Activated T-helper 17 cell treated with anti-CD3 and anti-CD28 coated beads, Interleukin-2, amount 50 U/mL, for 72 hours (primary cell): Measurements from ENCODE around the gene BARX1. TPM values are rescaled to one million over a fixed set of nuclear protein-coding genes. Genes with fewer than 3 reads are reported as not detected.
"Not testable (repeated sequence)": the region's sequence is repeated elsewhere in the genome, so short reads cannot be mapped to it uniquely, and the experiment has no call there.

Experiments
- ATAC-seq: fragments of 150-1000 bp; cut with Tn5 transposase; replicated peaks from 2 replicates; pipeline ENCODE4 v1.10.0; 2021; ENCODE audit warnings: mild to moderate bottlenecking, moderate library complexity
- H3K27ac Mint-ChIP-seq: one replicate; pipeline ENCODE4 v1.8.0; 2022; ENCODE audit warnings: mixed read lengths
- H3K27me3 Mint-ChIP-seq: one replicate; pipeline ENCODE4 v1.8.0; 2022; ENCODE audit warnings: mixed read lengths
- H3K36me3 Mint-ChIP-seq: one replicate; pipeline ENCODE4 v1.8.0; 2022; ENCODE audit warnings: low read depth, mild to moderate bottlenecking, mixed read lengths
- H3K4me1 Mint-ChIP-seq: one replicate; pipeline ENCODE4 v1.8.0; 2022; ENCODE audit warnings: mixed read lengths
- H3K4me3 Mint-ChIP-seq: one replicate; pipeline ENCODE4 v1.8.0; 2022; ENCODE audit warnings: mild to moderate bottlenecking, mixed read lengths
- H3K9me3 Mint-ChIP-seq: one replicate; pipeline ENCODE4 v1.8.0; 2022; ENCODE audit warnings: mixed read lengths
- total RNA-seq, 2 donors: library from RNA; stranded (reverse); gene quantifications; one replicate each; pipeline ENCODE4 v1.2.3, GENCODE V29; 2022

BARX1 gene
- total RNA-seq, 2 donors from 2014 or later, result 1.3 TPM; not detected in 1

GRCh38 chr9:93949694-93950449 is 5.3 kb downstream of the BARX1 start:
- Mint-ChIP-seq H3K4me1 (peaks cover 15% of the 10 kb centered on the region), H3K36me3 (peaks cover 16% of the 10 kb centered on the region), H3K9me3 (no peaks in the 10 kb centered on the region), H3K27ac (no peak overlapping the region), H3K27me3 (peaks cover 65% of the 10 kb centered on the region), H3K4me3 (peak overlapping the region; percentile 66)
- ATAC-seq, result no peak

- Mint-ChIP-seq H3K4me1 (peaks cover 15% of the 10 kb centered on the region), H3K27ac (no peak overlapping the region), H3K36me3 (peaks cover 16% of the 10 kb centered on the region), H3K9me3 (no peaks in the 10 kb centered on the region), H3K27me3 (peaks cover 68% of the 10 kb centered on the region), H3K4me3 (no peak overlapping the region)
- no peak for ATAC-seq
Observed at GRCh38 chr9:93949073-93949693, 6.0 kb downstream of the BARX1 start.

DNA sequence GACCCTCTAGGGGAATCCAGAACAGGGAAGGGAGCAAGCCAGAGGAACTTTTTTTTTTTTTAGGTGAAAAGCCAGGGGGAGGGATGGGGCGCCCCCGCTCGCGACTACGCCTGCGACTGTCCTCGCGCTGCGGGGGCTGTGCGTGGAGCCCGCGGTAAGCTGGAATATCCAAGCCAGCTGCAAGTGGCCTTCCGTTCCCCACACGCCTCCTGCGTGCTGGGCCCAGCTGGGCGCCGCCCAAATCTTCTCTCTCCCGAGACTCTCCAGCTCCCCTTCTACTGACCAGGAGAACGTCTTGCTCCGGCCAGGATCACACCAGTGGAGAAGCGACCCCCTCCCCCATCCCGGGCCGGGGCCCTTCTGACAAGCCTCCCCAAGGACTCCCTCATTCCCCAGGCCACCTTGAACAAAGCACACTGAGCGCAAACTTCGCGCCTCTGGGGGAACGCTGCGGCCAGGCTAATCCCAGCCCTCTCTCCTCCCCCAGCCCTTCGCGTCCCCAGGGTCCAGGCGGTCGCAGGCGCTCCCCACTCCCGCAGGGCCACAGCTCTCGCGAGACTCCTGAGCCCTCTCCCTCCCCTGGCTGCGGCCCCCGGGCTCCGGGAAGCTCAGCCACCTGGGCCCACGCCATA is 6.6 kb downstream of the BARX1 start:
- peaks cover 10% of the 10 kb centered on the region for H3K36me3 Mint-ChIP-seq
- H3K27me3 Mint-ChIP-seq, result peaks cover 69% of the 10 kb centered on the region
- no peaks in the 10 kb centered on the region for H3K9me3 Mint-ChIP-seq
- no peak for ATAC-seq
- peaks cover 15% of the 10 kb centered on the region for H3K4me1 Mint-ChIP-seq
- no peak overlapping the region for H3K27ac Mint-ChIP-seq
- no peak overlapping the region for H3K4me3 Mint-ChIP-seq

GRCh38 chr9:93947409-93948070 is 7.6 kb downstream of the BARX1 start:
- Mint-ChIP-seq H3K4me1 (peaks cover 15% of the 10 kb centered on the region), H3K27ac (no peak overlapping the region), H3K27me3 (peaks cover 70% of the 10 kb centered on the region), H3K9me3 (no peaks in the 10 kb centered on the region), H3K36me3 (peaks cover 5% of the 10 kb centered on the region), H3K4me3 (no peak overlapping the region)
- no peak for ATAC-seq

- Mint-ChIP-seq H3K4me1 (peaks cover 15% of the 10 kb centered on the region), H3K27ac (no peak overlapping the region), H3K9me3 (no peaks in the 10 kb centered on the region), H3K27me3 (peaks cover 77% of the 10 kb centered on the region), H3K4me3 (peak overlapping the region; percentile 35), H3K36me3 (peaks cover 5% of the 10 kb centered on the region)
- no peak for ATAC-seq
Observed at GRCh38 chr9:93946338-93946712, 8.8 kb downstream of the BARX1 start.

DNA sequence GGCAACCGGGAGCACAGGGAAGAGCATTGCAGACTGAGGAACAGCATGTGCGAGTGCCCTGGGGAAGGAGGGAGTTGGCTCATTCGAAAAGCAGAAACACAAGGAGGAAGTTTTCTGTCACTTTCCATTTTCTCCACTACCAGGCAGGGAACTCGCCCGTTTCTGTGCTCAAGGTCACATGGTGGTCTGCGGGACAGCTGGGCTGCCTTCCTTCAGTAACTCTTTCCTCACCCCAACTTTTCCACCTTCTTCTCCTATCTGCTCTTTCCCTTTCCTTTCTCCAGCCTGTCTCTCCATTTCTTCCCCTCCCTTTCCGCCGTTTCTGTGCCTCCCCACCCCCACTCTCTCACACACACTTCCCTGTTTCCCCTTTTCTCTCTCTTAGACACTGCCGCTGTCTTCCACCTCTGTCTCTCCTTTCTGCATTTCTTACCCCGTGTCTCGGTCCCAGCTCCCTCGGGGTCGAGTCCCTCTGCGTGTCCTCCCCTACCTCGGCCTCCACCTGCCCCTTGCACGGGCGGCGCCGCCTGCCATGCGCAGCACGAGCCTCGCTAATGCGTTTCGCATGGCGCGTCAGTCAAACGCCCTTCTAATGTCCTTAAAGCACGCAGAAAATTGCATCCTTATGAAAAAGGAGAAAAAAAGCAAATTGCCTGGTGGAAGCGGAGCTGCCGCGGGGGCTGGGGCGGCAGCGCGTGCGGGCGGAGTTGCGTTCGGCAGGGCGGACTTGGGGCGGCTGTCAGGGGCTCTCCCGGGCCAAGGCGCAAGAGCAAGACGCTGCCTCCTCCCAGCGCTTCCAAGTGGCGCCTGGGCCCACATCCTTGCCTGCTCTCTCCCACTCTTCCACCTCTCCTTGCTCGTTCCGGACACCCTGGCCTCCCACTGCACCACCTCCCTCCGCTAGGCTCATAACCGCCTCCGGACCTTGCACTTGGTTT is 9.5 kb downstream of the BARX1 start:
- no peak for ATAC-seq
- no peaks in the 10 kb centered on the region for H3K9me3 Mint-ChIP-seq
- peak overlapping the region; percentile 35 for H3K4me3 Mint-ChIP-seq
- no peak overlapping the region for H3K27ac Mint-ChIP-seq
- peaks cover 5% of the 10 kb centered on the region for H3K36me3 Mint-ChIP-seq
- peaks cover 79% of the 10 kb centered on the region for H3K27me3 Mint-ChIP-seq
- peaks cover 14% of the 10 kb centered on the region for H3K4me1 Mint-ChIP-seq

DNA sequence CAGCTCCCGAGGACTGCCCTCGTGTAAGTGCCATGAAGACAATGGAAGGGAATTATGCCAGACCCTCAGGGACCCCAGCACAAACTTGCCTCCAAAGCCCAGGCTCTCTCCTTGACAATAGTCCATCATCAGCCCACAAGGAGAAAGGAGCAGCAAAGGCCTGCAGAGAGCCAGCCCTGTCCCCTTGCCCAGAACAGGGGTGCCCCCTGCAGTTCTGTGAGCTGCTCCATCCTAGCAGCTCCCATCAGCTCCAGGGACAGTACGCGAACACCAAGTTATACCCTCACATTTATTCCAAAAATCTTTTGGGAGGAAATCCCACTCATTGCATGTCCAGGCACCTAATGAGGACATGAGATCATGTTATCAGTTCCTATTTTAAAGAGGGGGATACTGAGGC is 11.1 kb downstream of the BARX1 start:
- Mint-ChIP-seq H3K27me3 (peaks cover 72% of the 10 kb centered on the region), H3K36me3 (no peaks in the 10 kb centered on the region), H3K9me3 (no peaks in the 10 kb centered on the region), H3K4me3 (no peak overlapping the region), H3K27ac (no peak overlapping the region), H3K4me1 (peaks cover 9% of the 10 kb centered on the region)
- no peak for ATAC-seq

DNA sequence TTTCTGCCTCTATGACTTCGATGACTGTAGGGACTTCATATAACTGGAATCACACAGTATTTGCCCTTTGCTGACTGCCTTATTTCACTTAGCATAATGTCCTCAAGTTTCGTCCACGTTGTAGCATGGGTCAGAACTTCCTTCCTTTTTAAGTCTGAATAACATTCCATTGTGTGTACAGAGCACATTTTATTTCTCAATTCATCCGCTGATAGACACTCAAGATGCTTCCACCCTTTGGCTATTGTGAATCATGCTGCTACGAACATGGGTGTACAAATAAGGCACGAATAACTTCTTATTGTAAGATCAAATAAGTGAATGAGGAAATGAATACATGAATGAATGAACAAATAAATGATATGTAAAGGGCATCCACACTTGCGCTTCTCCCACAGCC is 13.0 kb downstream of the BARX1 start:
- Mint-ChIP-seq H3K27ac (no peak overlapping the region), H3K4me3 (no peak overlapping the region), H3K27me3 (peaks cover 67% of the 10 kb centered on the region), H3K9me3 (no peaks in the 10 kb centered on the region), H3K4me1 (peaks cover 9% of the 10 kb centered on the region), H3K36me3 (no peaks in the 10 kb centered on the region)
- no peak for ATAC-seq

- no peak for ATAC-seq
- Mint-ChIP-seq H3K27ac (no peak overlapping the region), H3K4me3 (no peak overlapping the region), H3K4me1 (peaks cover 9% of the 10 kb centered on the region), H3K27me3 (peaks cover 61% of the 10 kb centered on the region), H3K9me3 (no peaks in the 10 kb centered on the region), H3K36me3 (no peaks in the 10 kb centered on the region)
Observed at GRCh38 chr9:93941493-93941892, 13.7 kb downstream of the BARX1 start.

DNA sequence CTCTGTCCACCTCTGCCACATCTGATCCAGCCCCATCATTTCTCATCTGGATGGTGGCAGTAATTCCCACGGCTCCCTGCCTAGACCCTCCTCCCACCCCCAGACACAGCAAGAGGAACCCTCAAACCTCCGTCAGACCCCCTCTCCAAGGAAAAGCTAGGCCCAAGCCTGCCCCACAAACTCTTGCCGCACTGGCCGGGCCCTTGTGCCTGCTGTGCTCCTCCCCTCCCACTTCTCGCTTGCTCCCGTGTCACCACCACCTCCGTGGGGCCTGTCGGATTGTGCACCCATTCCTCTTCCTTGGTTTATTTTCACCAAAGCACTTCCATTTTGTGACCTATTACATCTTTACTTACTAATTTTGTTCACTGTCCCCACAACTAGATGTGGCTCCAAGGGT is 14.2 kb downstream of the BARX1 start:
- no peak for ATAC-seq
- H3K27me3 Mint-ChIP-seq, result peaks cover 59% of the 10 kb centered on the region
- no peaks in the 10 kb centered on the region for H3K36me3 Mint-ChIP-seq
- H3K9me3 Mint-ChIP-seq, result no peaks in the 10 kb centered on the region
- no peak overlapping the region for H3K4me3 Mint-ChIP-seq
- H3K27ac Mint-ChIP-seq, result no peak overlapping the region
- H3K4me1 Mint-ChIP-seq, result peaks cover 9% of the 10 kb centered on the region

- H3K36me3 Mint-ChIP-seq, H3K9me3 Mint-ChIP-seq, H3K4me1 Mint-ChIP-seq, H3K27ac Mint-ChIP-seq, H3K4me3 Mint-ChIP-seq, ATAC-seq: not testable (repeated sequence)
- peaks cover 51% of the 10 kb centered on the region for H3K27me3 Mint-ChIP-seq
Observed at GRCh38 chr9:93939589-93939988, 15.6 kb downstream of the BARX1 start.

- no peak for ATAC-seq
- H3K4me3 Mint-ChIP-seq, result no peak overlapping the region
- H3K4me1 Mint-ChIP-seq, result no peaks in the 10 kb centered on the region
- no peaks in the 10 kb centered on the region for H3K36me3 Mint-ChIP-seq
- H3K27me3 Mint-ChIP-seq, result peaks cover 42% of the 10 kb centered on the region
- no peaks in the 10 kb centered on the region for H3K9me3 Mint-ChIP-seq
- no peak overlapping the region for H3K27ac Mint-ChIP-seq
Observed at GRCh38 chr9:93937193-93937592, 18.0 kb downstream of the BARX1 start.

- peaks cover 47% of the 10 kb centered on the region for H3K27me3 Mint-ChIP-seq
- H3K27ac Mint-ChIP-seq, result no peak overlapping the region
- ATAC-seq, result no peak
- no peaks in the 10 kb centered on the region for H3K4me1 Mint-ChIP-seq
- H3K9me3 Mint-ChIP-seq, result no peaks in the 10 kb centered on the region
- H3K36me3 Mint-ChIP-seq, result no peaks in the 10 kb centered on the region
- no peak overlapping the region for H3K4me3 Mint-ChIP-seq
Observed at GRCh38 chr9:93931905-93932304, 23.2 kb downstream of the BARX1 start.

DNA sequence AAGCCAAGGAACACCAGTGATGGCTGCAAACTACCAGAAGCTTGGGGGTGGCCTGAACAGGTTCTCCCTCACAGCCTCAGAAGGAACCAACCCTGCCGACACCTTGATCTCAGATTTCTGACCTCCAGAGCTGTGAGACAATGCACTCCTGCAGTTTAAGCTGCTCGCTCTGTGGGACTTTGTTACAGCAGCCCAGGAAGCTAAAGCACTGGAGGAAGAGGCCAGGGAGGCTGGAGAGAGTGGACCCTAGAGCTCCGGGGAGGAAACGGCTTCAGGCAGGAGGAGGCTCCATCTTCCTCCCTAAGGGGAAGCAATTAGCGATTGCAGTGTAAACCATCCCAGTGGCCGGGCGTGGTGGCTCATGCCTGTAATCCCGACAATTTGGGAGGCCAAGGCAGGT is 25.1 kb downstream of the BARX1 start:
- no peaks in the 10 kb centered on the region for H3K36me3 Mint-ChIP-seq
- H3K4me3 Mint-ChIP-seq, result no peak overlapping the region
- H3K9me3 Mint-ChIP-seq, result no peaks in the 10 kb centered on the region
- no peaks in the 10 kb centered on the region for H3K4me1 Mint-ChIP-seq
- ATAC-seq, result no peak
- no peak overlapping the region for H3K27ac Mint-ChIP-seq
- peaks cover 39% of the 10 kb centered on the region for H3K27me3 Mint-ChIP-seq
